ENCODE measurements around the gene TPM4.

Gene TPM4

GRCh38 chr19:16112778-16113177 is 36.5 kb downstream of the TPM4 start:
- TF ChIP-seq TAF1 (IDR thresholded peaks at IDR 0.05; ENCODE audit: borderline replicate concordance, insufficient read depth, low read length) (no peak), POLR2AphosphoS5 (IDR thresholded peaks at IDR 0.05; ENCODE audit: low read depth, low read length) (no peak), FOXP2 (optimal IDR thresholded peaks at IDR 0.05; ENCODE audit: borderline replicate concordance, extremely low read depth, extremely low read length, insufficient read depth) (no peak), SIN3A (IDR thresholded peaks at IDR 0.05; ENCODE audit: borderline replicate concordance, insufficient read depth, low read length) (no peak), REST (IDR thresholded peaks at IDR 0.05; ENCODE audit: insufficient read depth in 1 of 2, low read depth in 2 of 2, low read length in 2 of 2) (no peak)

GRCh38 chr19:16113727-16114126 is 37.4 kb downstream of the TPM4 start:
- TF ChIP-seq SIN3A (IDR thresholded peaks at IDR 0.05; ENCODE audit: borderline replicate concordance, insufficient read depth, low read length) (no peak), REST (IDR thresholded peaks at IDR 0.05; ENCODE audit: insufficient read depth in 1 of 2, low read depth in 2 of 2, low read length in 2 of 2) (no peak), FOXP2 (optimal IDR thresholded peaks at IDR 0.05; ENCODE audit: borderline replicate concordance, extremely low read depth, extremely low read length, insufficient read depth) (no peak), TAF1 (IDR thresholded peaks at IDR 0.05; ENCODE audit: borderline replicate concordance, insufficient read depth, low read length) (no peak), POLR2AphosphoS5 (IDR thresholded peaks at IDR 0.05; ENCODE audit: low read depth, low read length) (no peak)

- TF ChIP-seq TAF1 (IDR thresholded peaks at IDR 0.05; ENCODE audit: borderline replicate concordance, insufficient read depth, low read length) (no peak), FOXP2 (optimal IDR thresholded peaks at IDR 0.05; ENCODE audit: borderline replicate concordance, extremely low read depth, extremely low read length, insufficient read depth) (no peak), POLR2AphosphoS5 (IDR thresholded peaks at IDR 0.05; ENCODE audit: low read depth, low read length) (no peak), REST (IDR thresholded peaks at IDR 0.05; ENCODE audit: insufficient read depth in 1 of 2, low read depth in 2 of 2, low read length in 2 of 2) (no peak), SIN3A (IDR thresholded peaks at IDR 0.05; ENCODE audit: borderline replicate concordance, insufficient read depth, low read length) (no peak)
Observed at GRCh38 chr19:16115301-16116039, 39.2 kb downstream of the TPM4 start.

GRCh38 chr19:16116067-16116466 is 39.8 kb downstream of the TPM4 start:
- no peak for TF ChIP-seq SIN3A (IDR thresholded peaks at IDR 0.05; ENCODE audit: borderline replicate concordance, insufficient read depth, low read length)
- no peak for TF ChIP-seq FOXP2 (optimal IDR thresholded peaks at IDR 0.05; ENCODE audit: borderline replicate concordance, extremely low read depth, extremely low read length, insufficient read depth)
- TF ChIP-seq REST (IDR thresholded peaks at IDR 0.05; ENCODE audit: insufficient read depth in 1 of 2, low read depth in 2 of 2, low read length in 2 of 2): no peak
- TF ChIP-seq POLR2AphosphoS5 (IDR thresholded peaks at IDR 0.05; ENCODE audit: low read depth, low read length): no peak
- TF ChIP-seq TAF1 (IDR thresholded peaks at IDR 0.05; ENCODE audit: borderline replicate concordance, insufficient read depth, low read length): no peak

Data from PFSK-1 (cell line).